ENCODE measurements around the gene CD101. TPM values are rescaled to one million over a fixed set of nuclear protein-coding genes. Genes with fewer than 3 reads are reported as not detected.

Gene CD101
- total RNA-seq, 2 experiments from 2014 or later = not detected

DNA sequence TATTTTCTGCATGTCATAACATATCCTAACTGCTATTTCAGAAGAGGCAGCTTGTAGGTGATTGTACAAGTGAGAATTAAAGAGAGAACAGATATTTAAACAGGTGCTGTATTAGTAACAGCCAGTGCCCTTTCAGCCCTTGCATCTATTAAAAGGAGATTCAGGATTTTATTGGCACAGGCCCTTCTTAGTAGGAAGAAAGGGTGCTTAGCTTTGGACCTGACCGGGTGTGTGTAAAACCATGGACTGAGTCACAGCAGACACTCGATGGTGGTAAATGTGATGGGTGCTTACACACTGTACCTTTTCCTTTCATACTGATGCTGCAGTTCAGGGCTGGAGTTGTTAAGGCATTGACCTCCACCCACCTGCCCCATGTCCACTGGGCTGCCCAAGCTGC is 12.7 kb upstream of the CD101 start:
- intact Hi-C loops (cut with micrococcal nuclease; ENCODE audit: unreplicated experiment) = no loop called here
- Histone ChIP-seq H4K20me1 (ENCODE audit: insufficient read depth, low read length) (no peaks in the 10 kb centered on the region), H3K79me2 (ENCODE audit: insufficient read depth, low read depth, low read length) (no peaks in the 10 kb centered on the region), H2AFZ (ENCODE audit: low read length) (no peak overlapping the region), H3K4me3 (ENCODE audit: low read depth, low read length, poor library complexity, severe bottlenecking) (no peak overlapping the region), H3K4me1 (ENCODE audit: insufficient read depth, low read length, poor library complexity, severe bottlenecking) (no peaks in the 10 kb centered on the region), H3K9me3 (ENCODE audit: low read length) (no peaks in the 10 kb centered on the region), H3K27ac (ENCODE audit: low read depth, low read length, poor library complexity, severe bottlenecking) (no peak overlapping the region), H3K4me2 (ENCODE audit: low read length) (no peak overlapping the region), H3K9me2 (ENCODE audit: insufficient read depth, low read length) (no peaks in the 10 kb centered on the region), H3K36me3 (ENCODE audit: insufficient read depth, low read length) (no peaks in the 10 kb centered on the region)
- POLR2A ChIA-PET = no interaction called here
- no peak for TF ChIP-seq EZH2phosphoT487 (IDR thresholded peaks at IDR 0.05; ENCODE audit: borderline replicate concordance, low read depth, low read length)
- TF ChIP-seq, protein P1, sequence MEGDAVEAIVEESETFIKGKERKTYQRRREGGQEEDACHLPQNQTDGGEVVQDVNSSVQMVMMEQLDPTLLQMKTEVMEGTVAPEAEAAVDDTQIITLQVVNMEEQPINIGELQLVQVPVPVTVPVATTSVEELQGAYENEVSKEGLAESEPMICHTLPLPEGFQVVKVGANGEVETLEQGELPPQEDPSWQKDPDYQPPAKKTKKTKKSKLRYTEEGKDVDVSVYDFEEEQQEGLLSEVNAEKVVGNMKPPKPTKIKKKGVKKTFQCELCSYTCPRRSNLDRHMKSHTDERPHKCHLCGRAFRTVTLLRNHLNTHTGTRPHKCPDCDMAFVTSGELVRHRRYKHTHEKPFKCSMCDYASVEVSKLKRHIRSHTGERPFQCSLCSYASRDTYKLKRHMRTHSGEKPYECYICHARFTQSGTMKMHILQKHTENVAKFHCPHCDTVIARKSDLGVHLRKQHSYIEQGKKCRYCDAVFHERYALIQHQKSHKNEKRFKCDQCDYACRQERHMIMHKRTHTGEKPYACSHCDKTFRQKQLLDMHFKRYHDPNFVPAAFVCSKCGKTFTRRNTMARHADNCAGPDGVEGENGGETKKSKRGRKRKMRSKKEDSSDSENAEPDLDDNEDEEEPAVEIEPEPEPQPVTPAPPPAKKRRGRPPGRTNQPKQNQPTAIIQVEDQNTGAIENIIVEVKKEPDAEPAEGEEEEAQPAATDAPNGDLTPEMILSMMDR (conservative IDR thresholded peaks at IDR 0.05; ENCODE audit: low read length) = no peak
- CTCF ChIA-PET (ENCODE audit: unreplicated experiment) = no interaction called here
- no peak for DNase-seq (ENCODE audit: low spot score)
- no TSS peak for BruUV-seq (replicated peaks)

- Histone ChIP-seq H4K20me1 (ENCODE audit: insufficient read depth, low read length) (no peaks in the 10 kb centered on the region), H2AFZ (ENCODE audit: low read length) (no peak overlapping the region), H3K4me2 (ENCODE audit: low read length) (no peak overlapping the region), H3K9me3 (ENCODE audit: low read length) (no peaks in the 10 kb centered on the region), H3K27ac (ENCODE audit: low read depth, low read length, poor library complexity, severe bottlenecking) (no peak overlapping the region), H3K4me3 (ENCODE audit: low read depth, low read length, poor library complexity, severe bottlenecking) (no peak overlapping the region), H3K9me2 (ENCODE audit: insufficient read depth, low read length) (no peaks in the 10 kb centered on the region), H3K79me2 (ENCODE audit: insufficient read depth, low read depth, low read length) (no peaks in the 10 kb centered on the region), H3K4me1 (ENCODE audit: insufficient read depth, low read length, poor library complexity, severe bottlenecking) (no peaks in the 10 kb centered on the region), H3K36me3 (ENCODE audit: insufficient read depth, low read length) (no peaks in the 10 kb centered on the region)
- POLR2A ChIA-PET = no interaction called here
- DNase-seq (ENCODE audit: low spot score) = no peak
- TF ChIP-seq, protein P1 (conservative IDR thresholded peaks at IDR 0.05; ENCODE audit: low read length) = no peak
- no peak for TF ChIP-seq EZH2phosphoT487 (IDR thresholded peaks at IDR 0.05; ENCODE audit: borderline replicate concordance, low read depth, low read length)
- CTCF ChIA-PET (ENCODE audit: unreplicated experiment) = no interaction called here
- BruUV-seq (replicated peaks) = no TSS peak
- intact Hi-C loops (cut with micrococcal nuclease; ENCODE audit: unreplicated experiment) = no loop called here
Measured at GRCh38 chr1:116989835-116990234, 11.7 kb upstream of the CD101 start.

DNA sequence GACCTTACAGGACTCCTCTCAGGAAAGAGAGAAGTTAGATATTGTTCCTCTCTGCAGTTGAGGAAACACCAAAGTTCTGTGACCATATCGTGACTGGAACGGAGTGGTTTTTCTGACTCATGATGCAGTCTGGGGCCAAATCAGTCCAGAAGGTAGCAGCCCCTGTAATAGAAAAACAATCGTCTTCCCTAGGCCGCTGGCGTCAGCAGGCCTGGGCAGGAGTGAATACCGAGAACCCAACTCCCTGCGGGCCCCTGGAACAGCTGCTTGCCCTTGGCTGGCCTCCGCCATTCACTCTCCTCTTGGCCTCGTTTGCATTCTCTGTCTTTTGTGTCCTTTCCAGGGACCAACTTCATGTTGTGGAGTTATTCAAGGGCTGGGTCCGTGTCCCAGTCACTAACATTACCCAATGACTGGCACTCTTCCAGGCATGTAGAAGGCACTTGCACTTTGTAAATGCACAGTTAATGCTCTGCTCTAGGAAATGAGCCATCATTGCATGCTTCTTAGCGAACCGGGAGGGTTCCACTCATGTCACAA is 10.9 kb upstream of the CD101 start:
- Histone ChIP-seq H3K4me1 (ENCODE audit: insufficient read depth, low read length, poor library complexity, severe bottlenecking) (no peaks in the 10 kb centered on the region), H3K9me3 (ENCODE audit: low read length) (no peaks in the 10 kb centered on the region), H2AFZ (ENCODE audit: low read length) (no peak overlapping the region), H3K79me2 (ENCODE audit: insufficient read depth, low read depth, low read length) (no peaks in the 10 kb centered on the region), H3K27ac (ENCODE audit: low read depth, low read length, poor library complexity, severe bottlenecking) (no peak overlapping the region), H3K36me3 (ENCODE audit: insufficient read depth, low read length) (no peaks in the 10 kb centered on the region), H3K4me2 (ENCODE audit: low read length) (no peak overlapping the region), H3K9me2 (ENCODE audit: insufficient read depth, low read length) (no peaks in the 10 kb centered on the region), H4K20me1 (ENCODE audit: insufficient read depth, low read length) (no peaks in the 10 kb centered on the region), H3K4me3 (ENCODE audit: low read depth, low read length, poor library complexity, severe bottlenecking) (no peak overlapping the region)
- ChIA-PET CTCF (ENCODE audit: unreplicated experiment) (no interaction called here), POLR2A (no interaction called here)
- no peak for DNase-seq (ENCODE audit: low spot score)
- intact Hi-C loops (cut with micrococcal nuclease; ENCODE audit: unreplicated experiment) = no loop called here
- TF ChIP-seq, protein P1 (conservative IDR thresholded peaks at IDR 0.05; ENCODE audit: low read length) = no peak
- no peak for TF ChIP-seq EZH2phosphoT487 (IDR thresholded peaks at IDR 0.05; ENCODE audit: borderline replicate concordance, low read depth, low read length)
- no TSS peak for BruUV-seq (replicated peaks)
